ENCODE data around the gene INPP5A.
"Not testable (repeated sequence)": the region's sequence is repeated elsewhere in the genome, so short reads cannot be mapped to it uniquely, and the experiment has no call there.

INPP5A gene

GRCh38 chr10:132704008-132704814 is 166.6 kb downstream of the INPP5A start:
- Histone ChIP-seq H2BK120ac (ENCODE audit: insufficient read depth, low read length, poor library complexity) (no peak overlapping the region), H4K8ac (ENCODE audit: low read depth, low read length) (no peak overlapping the region), H2AFZ (ENCODE audit: insufficient read depth, low read length, poor library complexity) (no peak overlapping the region), H2BK12ac (ENCODE audit: low read length) (no peak overlapping the region), H3K9ac (ENCODE audit: low read length) (no peak overlapping the region), H2AK5ac (ENCODE audit: low read length) (no peak overlapping the region), H3K27ac (ENCODE audit: low read depth, low read length) (no peak overlapping the region), H3K14ac (ENCODE audit: low read length) (no peak overlapping the region), H3K9me3 (ENCODE audit: insufficient read depth, low read depth, low read length) (peaks cover 26% of the 10 kb centered on the region), H3K18ac (ENCODE audit: low read length) (no peak overlapping the region), H4K12ac (ENCODE audit: low read depth, low read length) (no peak overlapping the region), H3K4me2 (ENCODE audit: low read length) (no peak overlapping the region), H3K4me3 (ENCODE audit: low read depth, low read length) (no peak overlapping the region), H3K36me3 (ENCODE audit: control insufficient read depth in 1 of 2, insufficient read depth in 2 of 2, low read length in 2 of 2) (peaks cover 25% of the 10 kb centered on the region in 2 experiments), H3K4me1 (ENCODE audit: control insufficient read depth in 1 of 2, insufficient read depth in 2 of 2, low read length in 2 of 2) (no peaks in the 10 kb centered on the region), H2BK5ac (ENCODE audit: low read depth, low read length, poor library complexity) (no peak overlapping the region), H4K91ac (ENCODE audit: low read depth, low read length) (no peak overlapping the region), H3K27me3 (ENCODE audit: insufficient read depth, low read length) (no peaks in the 10 kb centered on the region), H3K79me2 (ENCODE audit: control insufficient read depth, insufficient read depth, low read length, poor library complexity) (no peaks in the 10 kb centered on the region), H3K23ac (ENCODE audit: low read length) (no peak overlapping the region), H3K79me1 (ENCODE audit: low read length) (no peaks in the 10 kb centered on the region), H3K4ac (ENCODE audit: low read depth, low read length) (no peak overlapping the region)
- no CpG with 5 or more reads among the region's 29 CpGs for WGBS (ENCODE audit: extremely low coverage, insufficient coverage, insufficient read length)
- DNase-seq = no peak

- H3K23ac ChIP-seq (ENCODE audit: low read length); H3K14ac ChIP-seq (ENCODE audit: low read length); DNase-seq; H4K91ac ChIP-seq (ENCODE audit: low read depth, low read length); H3K4ac ChIP-seq (ENCODE audit: low read depth, low read length); H3K4me1 ChIP-seq (ENCODE audit: control insufficient read depth in 1 of 2, insufficient read depth in 2 of 2, low read length in 2 of 2); H4K12ac ChIP-seq (ENCODE audit: low read depth, low read length); H2BK5ac ChIP-seq (ENCODE audit: low read depth, low read length, poor library complexity); H3K27me3 ChIP-seq (ENCODE audit: insufficient read depth, low read length); H4K8ac ChIP-seq (ENCODE audit: low read depth, low read length); H3K4me2 ChIP-seq (ENCODE audit: low read length); H3K27ac ChIP-seq (ENCODE audit: low read depth, low read length); H2AK5ac ChIP-seq (ENCODE audit: low read length); H3K79me1 ChIP-seq (ENCODE audit: low read length); H2BK12ac ChIP-seq (ENCODE audit: low read length); H3K4me3 ChIP-seq (ENCODE audit: low read depth, low read length); H3K79me2 ChIP-seq (ENCODE audit: control insufficient read depth, insufficient read depth, low read length, poor library complexity); H2AFZ ChIP-seq (ENCODE audit: insufficient read depth, low read length, poor library complexity); H3K18ac ChIP-seq (ENCODE audit: low read length); H3K9ac ChIP-seq (ENCODE audit: low read length); H2BK120ac ChIP-seq (ENCODE audit: insufficient read depth, low read length, poor library complexity): not testable (repeated sequence)
- WGBS (ENCODE audit: extremely low coverage, insufficient coverage, insufficient read length) = no CpG with 5 or more reads among the region's 9 CpGs
- Histone ChIP-seq H3K36me3 (ENCODE audit: control insufficient read depth in 1 of 2, insufficient read depth in 2 of 2, low read length in 2 of 2) (peaks cover 25 to 29% of the 10 kb centered on the region in 2 experiments), H3K9me3 (ENCODE audit: insufficient read depth, low read depth, low read length) (peaks cover 26% of the 10 kb centered on the region)
These were observed 167.2 kb downstream of the INPP5A start for GRCh38 chr10:132704815-132705064.

DNA sequence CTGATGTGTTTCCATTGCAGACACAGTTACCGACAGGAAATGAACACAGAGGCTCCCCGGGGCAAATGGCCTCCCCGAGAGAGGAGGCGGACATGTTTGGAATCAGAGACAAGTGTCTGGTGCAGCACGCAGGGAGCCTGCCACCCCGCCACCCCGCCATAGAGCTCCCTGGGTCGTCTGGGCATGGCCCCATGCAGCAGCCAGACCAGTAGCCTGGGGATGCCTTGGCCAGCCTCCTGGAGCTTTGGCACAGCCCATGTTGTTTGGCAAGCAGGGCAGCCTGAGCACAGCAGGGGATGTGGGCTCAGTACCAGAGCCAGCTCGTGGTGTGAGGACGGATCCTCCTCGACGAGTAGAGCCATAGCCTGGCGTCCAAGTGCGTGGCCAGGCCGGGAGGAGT is 167.6 kb downstream of the INPP5A start:
- no peak overlapping the region for H2BK120ac ChIP-seq (ENCODE audit: insufficient read depth, low read length, poor library complexity)
- no peak overlapping the region for H3K4ac ChIP-seq (ENCODE audit: low read depth, low read length)
- no peak overlapping the region for H3K14ac ChIP-seq (ENCODE audit: low read length)
- no peak overlapping the region for H3K23ac ChIP-seq (ENCODE audit: low read length)
- H3K27ac ChIP-seq (ENCODE audit: low read depth, low read length) = no peak overlapping the region
- H3K79me2 ChIP-seq (ENCODE audit: control insufficient read depth, insufficient read depth, low read length, poor library complexity) = no peaks in the 10 kb centered on the region
- no peak for DNase-seq
- no peak overlapping the region for H3K18ac ChIP-seq (ENCODE audit: low read length)
- no peak overlapping the region for H2BK5ac ChIP-seq (ENCODE audit: low read depth, low read length, poor library complexity)
- H2AFZ ChIP-seq (ENCODE audit: insufficient read depth, low read length, poor library complexity) = no peak overlapping the region
- H2BK12ac ChIP-seq (ENCODE audit: low read length) = no peak overlapping the region
- no peak overlapping the region for H3K9ac ChIP-seq (ENCODE audit: low read length)
- no peak overlapping the region for H4K8ac ChIP-seq (ENCODE audit: low read depth, low read length)
- H3K4me2 ChIP-seq (ENCODE audit: low read length) = no peak overlapping the region
- no peak overlapping the region for H4K91ac ChIP-seq (ENCODE audit: low read depth, low read length)
- H2AK5ac ChIP-seq (ENCODE audit: low read length) = no peak overlapping the region
- peaks cover 26% of the 10 kb centered on the region for H3K9me3 ChIP-seq (ENCODE audit: insufficient read depth, low read depth, low read length)
- H3K27me3 ChIP-seq (ENCODE audit: insufficient read depth, low read length) = no peaks in the 10 kb centered on the region
- H3K4me3 ChIP-seq (ENCODE audit: low read depth, low read length) = no peak overlapping the region
- no peaks in the 10 kb centered on the region for H3K79me1 ChIP-seq (ENCODE audit: low read length)
- peaks cover 23 to 27% of the 10 kb centered on the region in 2 experiments for H3K36me3 ChIP-seq (ENCODE audit: control insufficient read depth in 1 of 2, insufficient read depth in 2 of 2, low read length in 2 of 2)
- no peak overlapping the region for H4K12ac ChIP-seq (ENCODE audit: low read depth, low read length)
- H3K4me1 ChIP-seq (ENCODE audit: control insufficient read depth in 1 of 2, insufficient read depth in 2 of 2, low read length in 2 of 2) = no peaks in the 10 kb centered on the region
- WGBS (ENCODE audit: extremely low coverage, insufficient coverage, insufficient read length) = no CpG with 5 or more reads among the region's 15 CpGs

GRCh38 chr10:132705943-132706342 is 168.4 kb downstream of the INPP5A start:
- H3K36me3 ChIP-seq (ENCODE audit: control insufficient read depth in 1 of 2, insufficient read depth in 2 of 2, low read length in 2 of 2) = peaks cover 23 to 27% of the 10 kb centered on the region in 2 experiments
- peaks cover 27% of the 10 kb centered on the region for H3K9me3 ChIP-seq (ENCODE audit: insufficient read depth, low read depth, low read length)
- no peaks in the 10 kb centered on the region for H3K79me2 ChIP-seq (ENCODE audit: control insufficient read depth, insufficient read depth, low read length, poor library complexity)
- H4K91ac ChIP-seq (ENCODE audit: low read depth, low read length) = no peak overlapping the region
- H3K4me1 ChIP-seq (ENCODE audit: control insufficient read depth in 1 of 2, insufficient read depth in 2 of 2, low read length in 2 of 2) = no peaks in the 10 kb centered on the region
- H3K18ac ChIP-seq (ENCODE audit: low read length) = no peak overlapping the region
- no peaks in the 10 kb centered on the region for H3K79me1 ChIP-seq (ENCODE audit: low read length)
- H2BK120ac ChIP-seq (ENCODE audit: insufficient read depth, low read length, poor library complexity) = no peak overlapping the region
- 100% methylated on average over 1 of the region's 1 CpG for WGBS (ENCODE audit: extremely low coverage, insufficient coverage, insufficient read length)
- H3K23ac ChIP-seq (ENCODE audit: low read length) = no peak overlapping the region
- no peak overlapping the region for H4K12ac ChIP-seq (ENCODE audit: low read depth, low read length)
- no peak overlapping the region for H2AK5ac ChIP-seq (ENCODE audit: low read length)
- no peak overlapping the region for H2BK5ac ChIP-seq (ENCODE audit: low read depth, low read length, poor library complexity)
- no peak overlapping the region for H3K4me2 ChIP-seq (ENCODE audit: low read length)
- no peak overlapping the region for H3K4me3 ChIP-seq (ENCODE audit: low read depth, low read length)
- H3K27me3 ChIP-seq (ENCODE audit: insufficient read depth, low read length) = no peaks in the 10 kb centered on the region
- H2AFZ ChIP-seq (ENCODE audit: insufficient read depth, low read length, poor library complexity) = no peak overlapping the region
- no peak overlapping the region for H3K4ac ChIP-seq (ENCODE audit: low read depth, low read length)
- no peak overlapping the region for H4K8ac ChIP-seq (ENCODE audit: low read depth, low read length)
- no peak for DNase-seq
- no peak overlapping the region for H3K9ac ChIP-seq (ENCODE audit: low read length)
- no peak overlapping the region for H2BK12ac ChIP-seq (ENCODE audit: low read length)
- H3K27ac ChIP-seq (ENCODE audit: low read depth, low read length) = no peak overlapping the region
- no peak overlapping the region for H3K14ac ChIP-seq (ENCODE audit: low read length)
